Ammon's horn (tissue), 1 donor: ENCODE data around the gene SLC25A11.

ENCODE experiments used
- DNase-seq: peaks from one replicate; pipeline ENCODE4 v3.0.0-alpha.2; 2016; ENCODE audit warnings: low spot score

SLC25A11 gene, protein sequence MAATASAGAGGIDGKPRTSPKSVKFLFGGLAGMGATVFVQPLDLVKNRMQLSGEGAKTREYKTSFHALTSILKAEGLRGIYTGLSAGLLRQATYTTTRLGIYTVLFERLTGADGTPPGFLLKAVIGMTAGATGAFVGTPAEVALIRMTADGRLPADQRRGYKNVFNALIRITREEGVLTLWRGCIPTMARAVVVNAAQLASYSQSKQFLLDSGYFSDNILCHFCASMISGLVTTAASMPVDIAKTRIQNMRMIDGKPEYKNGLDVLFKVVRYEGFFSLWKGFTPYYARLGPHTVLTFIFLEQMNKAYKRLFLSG

DNA sequence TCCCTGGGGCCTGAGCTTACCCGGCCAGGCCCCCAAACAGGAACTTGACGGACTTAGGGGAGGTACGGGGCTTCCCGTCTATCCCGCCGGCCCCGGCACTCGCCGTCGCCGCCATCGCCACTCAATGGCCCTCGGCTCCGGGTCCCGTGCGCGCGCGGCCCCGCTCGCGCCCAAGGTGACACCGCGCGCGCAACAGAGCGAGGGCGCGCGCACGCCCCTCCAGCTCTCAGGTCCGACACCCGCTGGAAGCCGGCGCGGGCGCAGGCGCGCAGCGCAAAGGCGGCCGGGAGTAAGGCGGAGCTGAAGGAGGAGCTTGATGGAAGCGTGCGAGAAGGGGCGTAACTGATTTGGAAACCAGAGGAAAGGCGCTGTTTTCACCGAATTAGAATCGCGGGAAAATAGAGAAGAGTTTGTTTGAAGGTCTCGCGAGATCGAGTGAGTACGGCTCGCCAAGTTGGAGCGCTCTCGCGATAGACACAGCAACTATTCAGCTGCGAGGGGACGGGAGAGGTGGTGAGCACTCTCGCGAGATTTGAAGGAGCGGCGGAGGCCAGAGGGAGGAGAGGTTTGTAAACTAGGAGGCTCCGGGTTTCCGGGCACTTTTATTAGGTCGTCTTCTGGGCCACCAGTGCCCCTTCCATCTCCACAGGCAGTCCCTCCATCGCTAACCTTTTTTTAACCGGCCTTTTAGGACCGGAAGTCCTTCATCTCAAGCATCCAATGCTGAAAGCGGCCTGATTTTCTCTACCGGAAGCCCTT, at the start of gene SLC25A11, which contains the start of gene RNF167:
TSS of gene SLC25A11 (minus strand) at position 251 of the 759 bp plus-strand sequence. CDS start at position 115, 136 bp downstream.
TSS of gene RNF167 (plus strand) at position 473 of the 759 bp plus-strand sequence. CDS start 642 bp downstream, outside the sequence.
- peak; percentile 99 for DNase-seq

DNA sequence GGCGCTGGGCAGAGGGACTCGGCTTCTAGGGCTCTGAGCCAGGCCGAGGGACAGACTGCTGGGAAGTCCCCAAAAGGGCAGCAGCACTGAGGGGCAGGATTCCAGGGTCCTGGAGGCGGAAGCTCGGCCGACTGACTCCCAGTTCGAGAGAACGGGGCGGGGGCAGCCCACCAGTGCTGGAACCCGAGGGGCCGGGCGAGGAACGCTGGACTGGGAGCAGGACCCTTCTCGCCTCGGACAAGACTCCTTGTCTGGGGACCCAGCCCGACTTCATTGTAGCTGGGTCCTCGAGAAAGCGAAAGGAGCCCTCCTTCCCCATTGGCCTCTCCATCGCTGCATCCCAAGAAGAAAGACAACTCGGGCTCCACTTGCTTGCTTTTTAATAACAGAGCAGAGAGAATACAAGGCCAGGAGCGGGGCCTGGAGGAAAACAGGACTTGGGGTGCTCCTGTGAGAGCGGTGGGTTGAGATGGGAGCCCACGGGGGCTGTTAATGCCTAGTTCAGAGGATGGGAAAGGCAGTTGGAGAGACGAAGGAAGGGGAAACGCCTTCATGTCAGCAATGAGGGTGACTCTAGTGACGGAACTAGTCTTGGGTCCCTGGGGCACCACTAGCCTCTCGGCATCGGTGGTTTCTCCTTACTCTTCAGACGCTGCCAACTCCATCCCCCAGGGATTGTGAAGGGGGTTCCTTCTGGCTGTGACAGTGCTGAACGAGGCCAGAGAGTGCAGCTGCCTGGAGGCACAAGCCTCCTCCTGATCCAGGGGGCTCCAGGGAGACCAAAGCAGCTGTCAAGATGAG, 48.1 kb upstream of the SLC25A11 start:
- no peak for DNase-seq

DNA sequence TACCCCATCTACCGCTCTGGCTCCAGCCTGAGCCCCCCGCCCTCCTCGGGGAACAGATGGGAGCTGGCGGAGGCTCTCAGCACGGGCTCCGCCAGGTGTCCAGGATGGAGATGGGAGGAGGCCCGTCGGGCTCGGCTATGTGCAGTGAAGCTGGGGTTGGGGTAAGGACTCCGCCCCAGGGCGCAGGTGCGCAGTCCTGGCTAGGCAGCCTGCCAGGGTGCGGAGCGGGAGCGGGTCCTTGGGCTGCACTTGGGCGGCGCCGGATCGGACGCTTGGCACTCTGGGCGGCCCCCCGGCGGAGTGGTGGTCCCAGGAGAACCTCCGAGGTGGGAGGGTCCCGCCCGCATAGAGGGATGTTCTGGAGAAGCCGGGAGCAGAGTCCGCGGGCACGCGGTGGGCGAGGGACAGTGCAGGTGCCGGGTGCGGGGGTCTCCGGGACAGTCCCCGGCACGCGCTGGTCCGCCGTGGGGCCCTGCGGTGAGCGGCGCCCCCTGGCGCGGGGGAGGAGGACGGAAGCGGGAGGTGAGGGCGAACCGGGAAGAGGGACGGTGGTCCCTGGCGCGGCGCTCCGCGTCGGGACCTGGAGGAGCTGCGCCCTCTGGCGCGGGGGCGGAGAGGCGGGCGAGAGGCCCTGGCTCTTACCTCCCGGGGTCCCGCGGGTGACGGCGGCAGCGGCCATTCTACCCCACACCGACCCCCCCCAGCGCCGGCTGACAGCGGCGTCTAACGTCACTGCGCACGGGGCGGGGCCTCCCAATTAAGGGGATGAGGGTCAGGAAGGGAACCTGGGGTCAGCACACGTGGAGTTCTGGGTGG, 47.3 kb upstream of the SLC25A11 start, which contains the start of gene CAMTA2:
TSS of gene CAMTA2 (minus strand) at position 725 of the 816 bp plus-strand sequence. CDS start 1,453 bp downstream, outside the sequence.
- peak; percentile 93 for DNase-seq

DNA sequence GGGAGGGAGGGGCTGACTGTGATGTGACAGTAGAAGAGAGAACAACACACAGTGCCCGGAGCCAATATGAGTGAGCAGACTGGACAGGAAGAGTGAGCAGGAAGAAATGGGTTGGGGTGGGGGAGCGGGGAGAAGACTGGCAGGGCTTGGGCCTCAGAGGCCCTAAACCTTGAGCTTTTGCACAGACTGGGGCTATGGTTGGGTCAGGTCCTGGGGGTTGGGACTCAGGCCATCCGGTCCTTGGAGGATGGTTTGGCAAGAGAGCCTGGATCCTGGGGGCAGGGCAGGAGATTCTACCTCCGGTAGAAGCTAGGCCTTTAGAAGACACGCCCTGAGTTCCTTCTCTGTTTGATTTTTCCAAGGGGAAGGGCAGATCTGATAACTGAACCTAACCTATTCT, 46.6 kb upstream of the SLC25A11 start:
- no peak for DNase-seq

DNA sequence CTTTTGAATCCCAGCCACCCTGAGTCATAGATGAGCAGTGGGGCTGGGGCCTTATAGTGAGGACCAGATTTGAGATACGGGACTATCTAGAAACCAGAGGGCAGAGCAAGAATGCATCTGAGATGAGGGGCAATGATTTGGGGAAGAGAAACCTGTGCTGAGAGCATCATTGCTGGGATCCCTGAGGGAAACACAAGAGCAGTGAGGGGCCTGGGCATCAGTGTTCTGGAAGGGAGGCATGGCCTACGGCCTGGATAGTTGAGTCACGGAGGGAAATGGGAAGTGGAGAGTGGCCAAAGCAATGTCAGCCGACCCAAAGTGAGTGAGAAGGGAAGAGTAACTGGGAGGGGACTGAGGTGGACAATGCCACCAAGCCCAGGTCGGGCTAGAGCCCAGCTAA, 42.5 kb upstream of the SLC25A11 start:
- DNase-seq: no peak

DNA sequence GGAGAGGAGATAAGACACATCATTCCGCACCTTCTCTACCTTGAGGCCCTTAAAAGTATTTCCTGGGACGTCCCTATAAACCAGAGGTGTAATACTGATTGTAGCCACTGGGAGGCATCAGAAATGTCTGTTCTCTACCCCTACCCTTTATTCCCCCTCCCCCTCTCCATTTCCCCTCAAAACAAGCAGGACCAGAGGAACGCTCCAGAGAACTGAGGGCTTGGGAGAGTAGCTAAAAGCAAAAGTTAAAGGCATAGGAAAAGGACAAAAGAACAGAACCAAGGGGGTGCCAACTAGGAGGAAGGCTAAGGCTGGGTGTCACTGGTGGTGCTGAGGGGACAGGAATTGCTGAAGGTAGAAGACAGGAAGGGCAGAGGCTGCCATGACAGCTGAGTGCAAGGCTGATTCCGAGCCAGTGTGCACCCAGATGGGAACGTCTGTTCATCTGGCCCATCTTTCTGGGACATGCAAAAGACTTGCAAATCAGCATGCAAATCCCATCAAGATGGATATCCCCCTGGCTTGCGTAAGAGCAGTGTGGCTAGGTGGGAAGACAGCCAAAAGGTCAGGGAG, 40.9 kb upstream of the SLC25A11 start:
- peak; percentile 51 for DNase-seq

DNA sequence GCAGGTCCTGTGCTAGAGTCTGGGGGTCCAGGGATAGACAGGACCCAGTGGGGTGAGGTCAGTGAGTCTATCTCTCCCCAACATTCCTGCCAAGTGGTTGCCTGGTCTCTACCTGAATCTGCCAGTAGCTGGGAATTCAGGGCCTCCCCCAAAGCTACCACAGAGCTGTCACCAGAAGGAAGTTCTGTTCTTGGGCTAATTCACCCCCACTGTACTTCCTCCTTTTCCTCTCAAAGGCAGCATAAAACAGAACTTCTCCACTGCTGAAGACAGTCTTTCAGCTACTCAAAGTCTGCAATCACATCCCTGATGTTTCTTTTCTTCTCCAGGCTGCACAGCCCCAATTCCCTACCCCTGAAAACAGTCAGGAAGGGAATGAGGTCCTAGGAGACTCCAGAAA, 38.9 kb upstream of the SLC25A11 start:
- peak; percentile 53 for DNase-seq

DNA sequence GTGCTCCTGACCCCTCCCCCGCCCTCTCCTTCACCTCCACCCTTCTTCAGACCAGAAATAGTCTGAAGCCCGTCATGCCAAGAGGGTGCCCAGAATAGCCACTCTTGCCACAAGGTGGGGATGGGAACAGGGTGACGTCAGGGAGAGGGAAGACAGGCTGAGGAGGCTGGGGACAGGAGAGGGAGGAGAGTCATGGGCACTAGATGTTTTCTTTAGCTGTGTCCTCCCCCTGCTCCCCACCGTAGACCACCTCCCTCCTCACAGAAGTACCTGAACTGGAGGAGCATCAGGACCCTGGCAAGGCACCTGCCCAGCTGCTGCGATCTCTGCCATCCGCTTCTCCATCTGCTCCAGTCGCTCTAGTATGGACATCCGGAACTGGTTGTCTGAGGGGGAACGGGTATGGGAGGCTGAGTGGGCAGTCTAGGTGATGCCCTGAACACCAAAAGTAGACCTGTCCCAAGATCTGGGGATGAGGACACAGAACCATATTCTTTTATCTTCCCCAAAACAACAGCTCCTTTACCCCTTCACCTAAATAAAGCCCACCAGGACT, 34.3 kb upstream of the SLC25A11 start:
- DNase-seq: no peak

DNA sequence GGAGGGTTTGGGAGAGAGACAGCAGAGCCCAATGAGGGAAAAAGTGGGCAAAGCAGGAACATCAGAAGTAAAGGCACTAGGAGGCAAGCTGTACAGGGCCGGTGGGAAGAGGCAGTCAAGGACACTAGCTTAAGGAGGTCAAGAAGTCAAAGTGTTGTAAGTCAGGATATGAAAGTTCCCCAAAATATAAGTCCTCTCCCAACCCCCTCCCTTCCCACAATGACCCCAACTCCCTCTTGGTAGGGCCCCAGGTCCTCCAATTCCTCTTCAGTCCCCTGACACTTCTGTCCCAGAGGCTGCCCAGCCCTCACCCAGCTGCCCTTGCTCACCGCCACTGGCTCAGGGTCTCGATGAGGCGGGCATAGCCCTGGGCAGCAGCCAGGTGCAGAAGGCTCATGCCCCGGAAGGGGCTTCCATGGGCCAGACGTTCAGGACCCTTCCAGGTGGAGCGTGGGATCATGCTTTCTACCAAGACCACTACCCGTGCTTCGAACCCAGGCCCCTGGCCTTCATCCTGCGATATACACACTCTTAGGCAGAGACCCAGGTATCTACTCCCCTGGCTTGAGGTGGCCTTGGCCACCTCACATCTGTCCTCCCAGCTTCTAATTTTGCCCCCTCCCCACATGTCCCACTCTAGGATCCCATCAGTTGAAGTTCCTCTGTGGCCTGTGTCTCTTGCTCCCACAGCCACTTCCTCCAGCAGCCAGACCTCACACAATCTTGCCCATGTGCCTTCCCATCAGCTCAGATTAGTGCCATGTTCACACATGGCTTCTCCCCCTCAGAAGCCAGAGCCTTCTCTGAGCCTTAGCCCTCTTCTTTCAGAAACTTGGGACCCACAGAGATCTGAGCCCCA, 33.6 kb upstream of the SLC25A11 start:
- no peak for DNase-seq

DNA sequence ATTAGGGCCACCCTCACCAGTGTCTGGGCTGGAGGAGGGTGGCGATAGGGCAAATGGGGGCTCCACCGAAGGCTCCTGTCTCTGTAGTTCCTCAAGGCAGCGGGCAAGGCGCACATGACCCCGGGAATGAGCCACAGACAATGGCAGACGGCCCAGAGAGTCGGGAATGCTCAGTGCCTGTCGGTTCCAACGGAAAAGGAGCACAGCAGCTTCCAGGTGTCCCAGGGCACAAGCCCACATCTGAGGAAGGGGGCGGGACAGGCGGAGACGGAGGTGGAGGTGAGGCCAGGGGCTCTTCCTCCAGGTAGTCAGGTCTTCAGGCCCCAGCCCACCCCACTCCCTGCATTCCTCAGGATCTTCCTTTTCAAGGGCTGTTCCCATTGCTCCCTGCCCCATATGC, 32.9 kb upstream of the SLC25A11 start:
- no peak for DNase-seq

DNA sequence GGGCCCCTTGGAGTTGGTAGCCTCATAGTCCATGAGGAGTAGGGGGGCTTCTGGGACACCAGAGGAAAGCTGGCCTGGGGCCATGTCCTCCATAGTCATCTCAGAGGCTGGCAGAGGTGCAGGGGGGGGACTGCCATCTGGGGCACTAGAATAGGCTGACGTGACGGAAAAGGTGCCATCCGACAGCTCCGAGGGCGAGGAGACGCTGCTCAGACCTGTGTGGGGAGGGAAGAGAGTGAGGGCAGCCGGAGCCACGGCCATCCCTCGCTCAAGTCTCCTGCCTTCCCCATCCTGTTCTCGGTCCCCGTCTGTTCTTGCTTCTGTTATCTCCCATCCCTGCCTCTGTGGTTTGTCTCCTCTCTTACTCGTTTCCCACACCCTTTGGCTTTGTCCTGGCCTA, 32.5 kb upstream of the SLC25A11 start:
- DNase-seq: no peak

DNA sequence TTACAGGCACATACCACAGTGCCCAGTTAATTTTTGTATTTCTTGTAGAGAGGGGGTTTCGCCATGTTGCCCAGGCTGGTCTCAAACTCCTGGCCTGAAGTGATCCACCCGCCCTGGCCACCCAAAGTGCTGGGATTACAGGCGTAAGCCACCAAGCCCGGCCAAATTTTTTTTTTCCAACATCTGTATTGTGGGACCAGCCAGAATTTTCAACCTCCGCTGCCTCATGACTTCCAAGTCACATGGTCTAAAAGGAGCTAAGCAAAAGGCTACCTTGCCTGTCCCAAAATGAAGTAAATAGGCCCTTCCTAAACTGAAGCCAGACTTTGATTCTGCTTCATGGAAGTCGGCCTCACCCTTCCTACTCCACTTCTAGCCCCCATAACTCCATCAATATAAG, 32.0 kb upstream of the SLC25A11 start:
- no peak for DNase-seq

DNA sequence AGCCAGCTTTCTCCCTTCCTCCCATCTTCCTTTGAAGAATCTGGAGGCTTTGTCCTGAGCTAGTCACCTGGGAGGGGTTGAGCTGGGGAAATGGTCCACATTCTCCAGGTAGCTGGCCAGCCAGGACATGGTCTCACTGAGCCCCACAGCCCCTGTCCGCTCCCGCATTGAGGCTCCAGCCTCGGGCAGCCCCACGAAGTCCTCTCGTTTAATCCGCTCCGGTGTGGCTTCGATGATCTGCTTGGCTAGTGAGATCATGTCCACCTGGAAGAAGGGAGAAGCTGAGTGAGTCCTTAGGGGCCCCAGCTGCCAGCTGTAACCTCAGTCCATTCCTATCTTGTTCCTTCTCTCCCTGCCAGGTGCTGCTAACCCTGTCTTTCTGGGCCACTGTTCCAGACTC, 30.4 kb upstream of the SLC25A11 start:
- no peak for DNase-seq

DNA sequence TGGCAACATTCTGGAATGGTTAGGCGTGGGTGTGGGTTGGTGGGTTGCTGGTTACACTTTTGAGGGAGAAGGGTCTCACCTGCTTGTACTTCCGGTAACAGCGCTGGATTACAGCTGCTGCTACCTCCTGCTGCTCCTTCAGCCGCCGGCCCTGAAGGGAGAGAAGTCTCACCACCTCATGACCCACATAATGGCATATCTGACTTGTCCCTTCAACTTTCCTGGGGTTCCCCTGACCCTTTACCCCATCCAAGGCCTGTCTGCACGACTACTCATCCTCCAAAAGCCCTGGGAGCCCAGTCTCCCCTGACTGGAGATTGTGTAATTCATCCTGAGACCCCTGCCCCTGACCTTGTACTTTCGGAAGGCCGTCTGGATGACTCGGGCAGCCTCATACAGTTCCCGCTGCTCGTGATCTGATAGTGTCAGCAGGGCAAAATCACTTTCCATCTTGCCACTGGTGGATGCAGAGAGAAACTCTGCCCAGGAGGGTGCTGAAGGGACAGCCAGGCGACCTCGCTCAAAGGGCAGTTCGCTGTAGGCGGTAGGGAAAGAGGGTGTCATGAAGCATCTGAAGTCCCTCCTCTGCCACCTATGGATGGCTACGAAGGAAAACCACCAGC, 29.8 kb upstream of the SLC25A11 start:
- no peak for DNase-seq

DNA sequence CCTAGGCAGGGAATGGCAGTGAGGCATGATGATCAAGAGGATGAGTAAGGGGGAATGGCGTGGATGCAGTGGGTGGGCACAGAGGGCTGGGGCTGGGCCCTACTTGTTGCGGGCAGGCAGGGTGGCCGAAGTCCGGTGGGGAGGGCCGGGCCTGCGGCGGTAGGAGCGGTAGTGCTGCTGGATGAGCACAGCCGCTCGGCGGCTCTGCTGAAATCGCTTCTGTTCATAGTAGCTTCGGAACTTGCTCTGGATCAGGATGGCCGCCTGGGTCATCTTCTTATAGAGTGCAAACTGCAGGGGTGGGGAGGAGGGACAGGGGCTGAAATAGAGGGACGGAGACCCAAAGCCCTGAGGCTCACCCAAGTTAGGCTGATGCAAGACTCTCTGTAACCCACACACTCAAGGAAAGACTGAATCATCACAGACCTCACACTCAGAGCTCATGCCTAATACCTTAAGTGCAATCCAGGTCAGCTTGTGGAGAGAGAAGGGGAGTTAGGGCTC, 29.3 kb upstream of the SLC25A11 start:
- DNase-seq: no peak

DNA sequence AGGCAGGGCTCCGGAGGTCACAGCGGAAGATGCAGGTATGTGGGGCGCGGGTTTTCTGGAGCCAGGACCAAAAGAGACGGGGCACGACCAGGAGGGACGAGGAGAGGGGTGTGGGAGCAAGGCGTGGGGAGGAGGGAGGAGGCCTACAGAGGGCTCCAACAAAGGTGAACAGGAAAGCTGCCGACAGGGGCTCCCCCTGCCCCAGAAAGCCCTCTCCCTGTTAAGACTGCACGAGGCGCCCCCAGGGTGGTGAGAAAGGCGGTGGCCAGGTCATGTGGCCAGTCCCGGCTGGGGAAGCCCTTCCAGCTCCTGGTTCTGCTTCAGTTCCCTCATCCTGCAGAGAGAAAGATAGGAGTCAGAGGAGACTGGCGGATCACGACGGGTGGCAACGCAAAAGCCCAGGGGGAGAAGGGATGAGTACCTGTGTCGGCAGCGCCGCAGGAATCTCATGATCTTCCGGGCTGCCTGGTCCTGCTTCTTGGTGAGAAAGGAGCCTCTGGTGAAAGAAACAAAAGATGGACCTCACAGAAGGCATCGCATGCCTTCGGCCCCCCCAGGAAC, 28.7 kb upstream of the SLC25A11 start:
- DNase-seq: no peak

DNA sequence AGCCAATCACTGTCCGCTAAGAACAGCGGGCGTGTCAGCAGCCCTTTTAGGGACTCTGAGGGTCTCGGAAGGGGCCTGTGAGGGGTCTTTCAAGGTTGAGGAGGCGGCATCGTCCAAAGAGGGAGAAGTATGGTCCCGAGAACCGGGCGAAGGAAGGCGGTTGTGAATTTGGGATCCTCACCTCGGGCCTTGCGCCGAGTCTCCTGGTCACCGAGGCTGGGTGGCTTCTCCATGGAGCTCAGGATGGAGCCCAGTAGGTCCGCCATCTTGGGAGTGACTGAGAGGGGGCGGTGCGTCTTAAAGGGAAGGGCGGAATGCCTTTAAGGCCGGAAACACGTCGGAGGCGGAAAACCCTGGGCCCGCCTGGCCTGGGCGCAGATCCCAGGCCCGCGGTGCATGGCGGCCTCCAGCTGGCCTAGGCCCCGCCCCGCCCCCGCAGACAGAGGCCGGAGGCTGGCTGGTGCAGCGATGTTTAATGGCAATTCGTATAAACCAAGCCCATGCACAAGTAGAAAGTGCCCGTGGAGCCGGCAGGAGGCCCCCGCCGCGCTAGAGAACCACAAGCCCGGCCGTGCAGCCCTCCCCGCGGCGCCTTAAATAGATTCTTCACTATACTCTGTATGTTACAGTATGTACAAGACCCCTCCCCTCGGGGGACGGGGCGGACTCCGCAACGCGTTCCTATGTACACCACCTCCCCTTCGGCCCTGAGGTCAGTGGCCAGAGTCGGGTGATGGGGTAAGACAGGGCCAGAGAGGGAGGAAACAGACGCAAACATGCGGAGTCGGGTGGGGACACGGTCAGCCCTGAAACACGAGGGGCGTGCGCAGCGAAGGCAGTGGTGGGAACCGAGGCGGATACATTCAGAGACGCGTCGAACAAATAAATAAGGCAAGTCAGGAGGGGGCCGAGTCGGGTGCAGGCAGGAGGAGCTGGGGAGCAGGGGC, 28.0 kb upstream of the SLC25A11 start, which contains the start of gene SPAG7:
TSS of gene SPAG7 (minus strand) at position 279 of the 947 bp plus-strand sequence. CDS start at position 266, 13 bp downstream.
- DNase-seq: peak; percentile 98
